GM21423 (cell line): ENCODE measurements around the gene BCL2L12.
"Not testable (repeated sequence)": the region's sequence is repeated elsewhere in the genome, so short reads cannot be mapped to it uniquely, and the experiment has no call there.

ENCODE experiments used
- ATAC-seq: cut with Tn5 transposase; IDR thresholded peaks from one replicate; pipeline ENCODE4 v1.9.1; 2021; ENCODE audit warnings: mild to moderate bottlenecking, moderate library complexity; ENCODE audit not compliant: unreplicated experiment

Gene BCL2L12, protein sequence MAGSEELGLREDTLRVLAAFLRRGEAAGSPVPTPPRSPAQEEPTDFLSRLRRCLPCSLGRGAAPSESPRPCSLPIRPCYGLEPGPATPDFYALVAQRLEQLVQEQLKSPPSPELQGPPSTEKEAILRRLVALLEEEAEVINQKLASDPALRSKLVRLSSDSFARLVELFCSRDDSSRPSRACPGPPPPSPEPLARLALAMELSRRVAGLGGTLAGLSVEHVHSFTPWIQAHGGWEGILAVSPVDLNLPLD

DNA sequence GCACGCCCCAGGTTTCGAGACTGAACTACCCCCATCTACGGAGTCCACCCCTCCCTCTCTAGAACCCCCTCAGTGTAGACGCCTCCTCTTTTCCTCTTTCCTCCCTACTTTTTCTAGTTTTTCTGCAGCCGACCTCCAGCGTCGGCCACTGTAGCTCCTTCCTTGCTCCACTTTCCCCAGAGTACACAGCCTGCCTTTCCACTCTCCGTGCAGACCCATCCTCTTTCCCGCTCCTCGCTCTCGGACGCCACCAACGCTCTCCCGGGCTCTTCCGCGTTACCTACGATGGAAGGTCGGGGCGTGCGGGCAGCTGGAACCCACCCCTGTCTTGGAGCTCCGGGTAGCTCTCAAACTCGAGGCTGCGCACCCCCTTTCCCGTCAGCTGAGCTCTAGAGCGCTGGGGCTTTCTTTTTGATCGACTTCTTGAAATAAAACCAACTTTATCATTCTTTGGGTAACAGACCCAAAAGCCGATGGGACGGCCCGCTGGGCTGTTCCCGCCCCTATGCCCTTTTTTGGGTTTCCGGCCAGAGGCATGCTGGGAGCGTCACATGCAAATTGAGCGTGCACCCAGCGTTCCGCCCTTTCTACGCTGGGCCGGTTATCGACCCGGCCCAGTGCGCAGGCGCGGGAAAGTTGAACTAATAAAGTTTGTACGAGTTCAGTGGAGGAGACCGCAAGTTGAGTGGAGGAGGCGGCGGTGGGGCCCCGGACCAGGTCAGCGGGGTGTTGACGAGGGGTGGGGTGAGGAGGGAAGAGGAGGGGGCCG, at the start of gene BCL2L12, which contains the start of gene IRF3:
BCL2L12 (plus strand) TSS at position 583 of the 769 bp plus-strand sequence. CDS start 760 bp downstream, outside the sequence.
IRF3 (minus strand) TSS at position 507 of the 769 bp plus-strand sequence. CDS start 1,019 bp downstream, outside the sequence.
- peak; percentile 88 for ATAC-seq

DNA sequence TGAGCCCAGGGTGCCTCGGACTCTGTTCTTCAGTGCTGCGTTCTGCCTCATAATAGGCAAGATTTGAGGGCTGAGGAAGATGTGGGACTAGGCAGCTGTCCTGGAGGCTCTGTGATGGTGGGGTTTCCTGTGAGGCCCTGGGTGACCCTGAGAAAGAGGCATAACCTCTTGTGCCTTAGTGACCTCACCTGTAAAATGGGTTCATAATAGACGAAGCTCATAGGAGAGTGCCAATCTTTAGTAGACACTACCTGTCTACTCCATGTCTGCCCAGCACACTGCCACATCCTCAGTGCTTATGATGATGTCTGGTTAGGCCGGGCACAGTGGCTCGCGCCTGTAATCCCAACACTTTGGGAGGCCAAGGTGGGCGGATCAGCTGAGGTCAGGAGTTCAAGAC, 49.2 kb upstream of the BCL2L12 start:
- ATAC-seq = no peak

DNA sequence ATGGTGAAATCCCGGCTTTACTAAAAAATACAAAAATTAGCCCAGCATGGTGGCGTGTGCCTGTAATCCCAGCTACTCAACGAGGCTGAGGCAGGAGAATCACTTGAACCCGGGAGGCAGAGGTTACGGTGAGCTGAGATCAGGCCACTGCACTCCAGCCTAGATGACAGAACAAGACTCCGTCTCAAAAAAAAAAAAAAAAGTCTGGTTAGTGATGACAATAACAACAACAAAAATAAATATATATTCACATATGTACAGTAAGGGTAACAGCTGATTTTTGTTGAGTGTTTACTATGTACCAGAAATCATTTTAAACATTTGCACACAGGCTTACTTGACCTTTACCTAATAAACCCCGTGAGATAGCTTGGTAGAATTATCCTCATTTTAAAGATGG, 48.8 kb upstream of the BCL2L12 start:
- ATAC-seq = no peak

DNA sequence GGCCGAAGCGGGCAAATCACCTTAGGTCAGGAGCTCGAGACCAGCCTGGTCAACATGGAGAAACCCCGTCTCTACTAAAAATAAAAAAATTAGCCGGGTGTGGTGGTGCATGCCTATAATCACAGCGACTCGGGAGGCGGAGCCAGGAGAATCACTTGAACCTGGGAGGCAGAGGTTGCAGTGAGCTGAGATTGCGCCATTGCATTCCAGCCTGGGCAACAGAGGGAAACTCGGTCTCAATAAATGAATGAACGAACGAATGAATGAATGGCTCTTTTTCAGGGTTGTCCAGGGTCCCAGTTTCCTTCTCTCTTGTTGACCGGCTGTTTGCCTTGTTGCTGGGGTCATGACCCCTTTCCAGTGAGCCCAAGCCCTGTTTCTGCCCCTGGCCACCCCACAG, 47.9 kb upstream of the BCL2L12 start:
- not testable (repeated sequence) for ATAC-seq

DNA sequence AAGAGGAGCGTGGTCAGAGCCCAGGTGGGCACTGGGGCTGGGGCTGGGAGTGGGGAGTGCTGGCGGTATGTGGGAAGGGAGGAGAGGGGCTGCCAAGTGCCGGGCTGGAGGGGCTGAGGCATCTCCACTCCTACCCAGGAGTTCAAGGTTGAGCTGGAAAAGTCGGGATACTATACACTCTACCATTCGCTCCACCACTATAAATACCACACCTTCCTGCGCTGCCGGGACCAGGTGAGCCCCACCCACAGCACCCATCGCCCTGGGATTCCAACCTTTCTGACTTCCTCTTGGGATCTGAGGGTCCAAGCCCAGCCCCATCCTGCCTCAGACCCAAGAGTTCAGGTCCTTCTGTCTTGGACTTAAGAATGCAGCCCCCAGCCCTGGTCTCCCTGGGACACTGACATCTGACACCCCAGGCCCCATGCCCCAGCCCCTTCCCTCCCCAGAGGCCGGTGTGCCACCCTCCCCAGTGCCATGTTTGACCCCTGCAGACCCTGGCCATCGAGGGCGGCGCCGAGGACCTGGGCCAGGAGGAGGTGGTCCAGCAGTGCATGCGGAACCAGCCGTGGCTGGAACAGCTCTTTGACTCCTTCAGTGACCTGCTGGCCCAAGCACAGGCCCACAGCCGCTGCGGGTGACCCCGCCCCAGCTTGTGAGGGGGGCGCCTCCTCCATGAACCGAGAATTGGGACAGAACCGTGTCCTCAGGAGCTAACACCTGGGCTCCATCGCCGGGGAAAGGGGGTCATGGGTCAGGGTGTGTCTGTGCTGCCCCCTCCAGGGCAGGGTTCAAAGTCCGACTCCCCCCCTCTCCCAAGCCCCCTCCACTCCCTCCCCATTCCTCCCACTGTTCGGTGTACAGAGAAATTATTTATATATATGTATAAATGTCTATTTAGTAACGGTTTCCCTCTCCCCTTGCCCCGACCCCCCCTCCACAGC, 40.5 kb upstream of the BCL2L12 start:
- ATAC-seq = no peak

DNA sequence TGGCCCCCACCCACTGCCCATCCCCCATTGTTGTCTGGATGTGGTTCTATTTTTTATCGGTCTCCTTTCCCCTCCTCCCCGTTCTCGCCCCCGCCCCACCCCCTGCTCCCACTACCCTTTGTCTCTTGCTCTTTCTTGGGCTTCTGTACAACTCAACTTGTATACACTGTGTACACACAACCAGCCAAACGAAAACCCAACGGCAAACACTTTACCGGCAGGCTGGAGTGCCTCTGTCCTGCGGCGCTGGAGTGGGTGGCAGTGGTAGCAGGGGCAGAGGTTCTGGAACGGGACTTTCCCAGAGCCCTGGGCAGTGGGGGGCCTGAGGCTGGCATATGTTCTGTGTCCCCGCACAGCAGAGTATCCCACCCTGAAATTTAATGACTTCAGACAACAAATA, 39.5 kb upstream of the BCL2L12 start:
- ATAC-seq = no peak

DNA sequence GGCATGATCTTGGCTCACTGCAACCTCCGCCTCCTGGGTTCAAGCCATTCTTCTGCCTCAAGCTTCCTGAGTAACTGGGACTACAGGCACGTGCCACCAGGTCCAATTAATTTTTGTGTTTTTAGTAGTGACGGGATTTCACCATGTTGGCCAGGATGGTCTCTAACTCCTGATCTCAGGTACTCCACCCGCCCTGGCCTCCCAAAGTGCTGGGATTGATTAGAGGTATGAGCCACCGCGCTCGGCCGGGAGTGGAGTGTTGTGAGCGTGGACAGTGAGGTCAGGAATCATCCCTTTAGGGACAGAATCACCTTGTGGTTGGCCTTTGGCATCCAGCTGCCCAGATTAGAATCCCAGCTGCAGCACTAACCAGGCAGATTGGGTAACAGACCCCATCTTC, 36.1 kb upstream of the BCL2L12 start:
- ATAC-seq = no peak

DNA sequence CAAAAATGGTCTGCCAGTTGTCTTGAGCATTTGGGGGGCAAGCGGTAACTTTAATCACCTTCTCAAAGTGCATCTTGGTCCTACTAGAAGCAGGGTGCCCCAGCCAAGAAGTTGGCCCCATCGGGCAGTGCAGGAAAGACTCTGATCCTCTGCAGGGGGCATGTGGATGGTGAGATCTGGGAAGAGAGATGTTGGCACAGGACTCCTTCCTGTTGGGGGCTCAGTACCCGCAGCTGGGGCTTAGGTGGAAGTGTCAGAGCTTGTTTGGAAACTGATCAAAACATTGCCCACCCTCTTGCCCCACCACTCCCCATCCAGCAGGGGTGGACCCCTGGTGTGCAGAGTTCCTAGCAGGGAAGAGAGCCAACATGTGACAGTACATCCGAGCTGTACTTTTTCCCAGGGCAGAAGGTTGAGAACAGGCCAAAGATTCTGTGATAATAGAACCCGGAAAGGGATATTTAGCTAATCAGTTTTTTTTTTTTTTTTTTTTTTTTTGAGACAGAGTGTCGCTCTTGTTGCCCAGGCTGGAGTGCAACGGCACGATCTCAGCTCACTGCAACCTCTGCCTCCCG, 34.6 kb upstream of the BCL2L12 start:
- ATAC-seq = no peak

DNA sequence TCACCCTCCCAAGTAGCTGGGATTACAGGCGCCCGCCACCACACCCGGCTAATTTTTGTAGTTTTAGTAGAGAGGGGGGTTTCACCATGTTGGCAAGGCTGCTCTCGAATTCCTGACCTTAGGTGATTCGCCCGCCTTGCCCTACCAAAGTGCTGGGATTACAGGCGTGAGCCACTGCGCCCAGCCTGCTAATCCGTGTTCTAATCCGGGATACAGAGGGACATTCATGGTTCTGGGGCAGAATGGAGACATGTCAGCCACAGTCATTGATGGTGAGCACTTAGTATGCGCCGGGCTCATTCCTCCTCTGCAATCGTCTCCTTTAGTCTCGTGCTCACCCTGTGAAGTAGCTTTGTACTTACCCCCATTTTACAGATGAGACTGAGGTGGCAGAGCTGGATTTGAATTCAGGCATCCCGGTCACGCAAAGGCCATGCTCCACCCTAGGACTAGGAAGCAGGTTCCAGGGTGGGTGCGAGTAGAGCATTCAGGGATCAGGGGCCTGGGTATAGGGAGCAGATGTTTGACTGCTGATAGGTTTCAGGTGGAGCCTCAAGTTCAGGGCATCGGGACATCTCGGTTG, 34.0 kb upstream of the BCL2L12 start:
- ATAC-seq = no peak

DNA sequence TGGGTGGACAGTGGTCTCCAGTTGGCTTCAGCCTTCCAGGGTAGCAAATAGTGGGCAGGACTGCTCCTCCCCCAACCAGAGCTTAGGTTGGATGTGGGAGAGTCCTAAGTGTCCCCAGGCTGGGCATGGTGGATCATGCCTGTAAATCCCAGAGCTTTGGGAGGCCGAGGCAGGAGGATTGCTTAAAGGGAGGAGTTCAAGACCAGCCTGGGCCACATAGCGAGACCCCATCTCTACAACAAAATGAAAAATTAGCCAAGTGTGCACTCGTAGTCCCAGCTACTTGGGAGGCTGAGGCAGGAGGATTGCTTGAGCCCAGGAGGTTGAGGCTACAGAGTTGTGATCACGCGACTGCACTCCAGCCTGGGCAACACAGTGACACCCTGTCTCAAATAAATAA, 33.2 kb upstream of the BCL2L12 start:
- no peak for ATAC-seq

DNA sequence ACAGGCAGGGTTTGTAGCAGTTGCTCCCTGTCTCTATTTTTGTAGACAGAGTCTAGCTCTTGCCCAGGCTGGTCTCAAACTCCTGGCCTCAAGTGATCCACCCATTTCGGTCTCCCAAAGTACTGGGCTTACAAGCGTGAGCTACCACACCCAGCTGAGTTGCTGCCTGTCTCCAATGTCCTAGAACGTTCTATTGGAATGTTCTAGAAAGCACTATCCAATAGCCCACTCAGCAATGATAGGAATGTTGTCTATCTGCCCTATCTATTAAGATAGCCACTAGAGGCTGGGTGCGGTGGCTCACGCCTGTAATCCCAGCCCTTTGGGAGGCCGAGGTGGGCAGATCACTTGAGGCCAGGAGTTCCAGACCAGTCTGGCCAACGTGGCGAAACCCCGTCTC, 32.5 kb upstream of the BCL2L12 start:
- not testable (repeated sequence) for ATAC-seq

DNA sequence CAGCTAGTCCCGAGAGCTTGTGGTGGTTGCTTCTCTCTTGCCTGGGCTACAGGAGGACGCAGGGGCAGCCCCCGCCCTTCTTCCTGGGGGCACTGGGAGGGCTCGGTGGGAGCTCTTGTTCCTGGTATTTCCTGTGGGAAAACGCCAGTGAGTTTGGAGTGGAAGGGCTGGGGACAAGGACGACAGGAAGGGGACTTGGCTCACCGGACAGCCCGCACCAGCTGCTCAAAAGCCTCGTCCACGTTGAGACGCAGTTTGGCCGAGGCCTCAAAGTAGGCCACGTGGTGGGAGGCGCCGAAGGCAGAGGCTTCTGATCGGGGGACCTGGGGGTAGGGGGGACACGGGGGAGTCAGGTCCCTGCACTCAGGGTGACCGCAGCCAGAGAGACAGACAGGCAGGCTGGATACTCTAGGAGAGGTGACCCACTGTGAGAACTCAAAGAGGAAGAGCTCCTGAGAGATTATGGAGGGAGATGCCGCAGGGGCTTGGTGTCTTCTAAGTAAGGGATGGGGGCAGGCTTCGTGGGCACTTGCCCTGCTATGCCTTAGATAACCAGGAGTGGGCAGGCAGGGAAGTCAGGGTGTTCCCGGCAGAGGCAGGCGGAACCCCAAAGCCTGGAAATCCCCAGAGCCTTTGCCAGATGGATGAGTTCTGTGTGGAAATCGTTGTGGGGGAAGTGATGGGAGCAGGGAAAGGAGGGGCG, 30.1 kb upstream of the BCL2L12 start:
- no peak for ATAC-seq

DNA sequence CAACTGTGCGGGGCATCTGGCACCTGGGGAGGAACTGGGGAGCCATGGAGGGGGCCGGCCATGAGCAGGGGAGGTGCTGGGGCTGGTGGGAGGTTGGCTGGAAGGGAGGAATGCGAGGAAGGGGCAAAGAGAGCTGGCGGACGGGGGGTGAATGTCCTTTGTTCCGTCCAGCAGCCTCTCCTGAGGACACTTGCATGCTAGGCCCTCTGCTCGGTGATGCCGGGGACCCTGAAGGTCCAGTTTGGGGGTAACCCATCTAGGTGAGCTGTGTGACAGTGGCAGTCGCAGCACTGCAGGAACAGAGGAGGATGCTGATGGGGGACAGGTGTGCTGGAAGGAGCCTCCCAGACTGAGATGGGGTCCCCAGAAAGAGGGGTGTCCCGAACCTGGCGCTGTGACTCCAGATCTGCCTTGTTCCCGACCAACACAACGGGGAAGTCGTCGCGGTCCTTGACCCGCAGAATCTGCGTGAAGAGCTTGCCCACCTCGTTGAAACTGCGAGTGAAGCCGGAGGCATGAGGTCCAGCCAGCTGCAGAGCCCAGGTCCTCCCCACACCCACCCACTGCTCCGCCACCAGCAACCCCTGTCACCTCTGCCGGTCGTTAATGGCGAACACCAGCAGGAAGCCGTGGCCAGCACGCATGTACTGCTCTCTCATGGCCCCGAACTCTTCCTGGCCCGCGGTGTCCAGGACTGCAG, 29.4 kb upstream of the BCL2L12 start:
- ATAC-seq = no peak

DNA sequence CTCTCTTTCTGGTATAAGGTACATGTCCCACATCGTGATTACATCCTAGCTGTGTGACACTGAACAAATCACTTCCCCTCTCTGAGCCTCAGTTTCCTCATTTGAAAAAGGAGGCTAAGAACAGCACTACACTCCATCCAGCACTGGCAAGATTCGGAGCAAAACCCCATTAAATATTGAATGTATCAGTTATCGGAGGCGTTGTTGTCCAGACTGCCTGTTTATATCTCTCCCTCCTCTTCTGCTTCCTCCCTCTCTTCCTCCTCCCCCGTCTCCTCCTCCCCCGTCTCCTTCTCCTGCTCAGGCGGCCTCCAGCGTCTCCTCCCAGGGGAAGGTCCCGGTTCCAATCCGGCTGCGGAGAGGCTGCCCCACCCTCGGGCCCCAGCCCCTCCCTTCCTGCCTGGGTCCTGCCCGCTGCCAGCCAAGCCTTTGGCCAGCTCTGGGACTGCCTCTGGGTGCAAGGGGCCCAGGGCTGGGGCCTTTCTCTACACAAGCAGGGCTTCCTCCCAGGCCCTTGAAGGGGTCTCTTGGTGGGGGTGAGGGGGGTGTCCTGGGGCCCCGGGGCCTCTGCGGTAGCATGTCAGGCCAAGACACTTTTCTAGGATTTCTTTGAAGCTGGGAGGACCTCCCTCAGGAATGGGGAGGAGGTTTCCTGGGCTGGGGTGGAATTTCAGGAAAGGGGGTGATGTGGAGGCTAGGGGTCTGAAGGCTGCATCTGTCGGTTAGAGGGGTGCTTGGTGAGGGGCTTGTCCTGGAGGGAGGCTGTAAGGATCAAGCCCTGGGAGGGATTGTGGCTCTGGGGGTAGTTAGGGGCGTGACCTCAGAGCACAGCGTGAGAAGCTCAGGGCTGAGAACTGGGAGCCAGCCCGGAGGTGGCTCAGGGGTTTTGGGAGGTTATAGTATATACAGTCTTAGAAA, 27.7 kb upstream of the BCL2L12 start:
- no peak for ATAC-seq

DNA sequence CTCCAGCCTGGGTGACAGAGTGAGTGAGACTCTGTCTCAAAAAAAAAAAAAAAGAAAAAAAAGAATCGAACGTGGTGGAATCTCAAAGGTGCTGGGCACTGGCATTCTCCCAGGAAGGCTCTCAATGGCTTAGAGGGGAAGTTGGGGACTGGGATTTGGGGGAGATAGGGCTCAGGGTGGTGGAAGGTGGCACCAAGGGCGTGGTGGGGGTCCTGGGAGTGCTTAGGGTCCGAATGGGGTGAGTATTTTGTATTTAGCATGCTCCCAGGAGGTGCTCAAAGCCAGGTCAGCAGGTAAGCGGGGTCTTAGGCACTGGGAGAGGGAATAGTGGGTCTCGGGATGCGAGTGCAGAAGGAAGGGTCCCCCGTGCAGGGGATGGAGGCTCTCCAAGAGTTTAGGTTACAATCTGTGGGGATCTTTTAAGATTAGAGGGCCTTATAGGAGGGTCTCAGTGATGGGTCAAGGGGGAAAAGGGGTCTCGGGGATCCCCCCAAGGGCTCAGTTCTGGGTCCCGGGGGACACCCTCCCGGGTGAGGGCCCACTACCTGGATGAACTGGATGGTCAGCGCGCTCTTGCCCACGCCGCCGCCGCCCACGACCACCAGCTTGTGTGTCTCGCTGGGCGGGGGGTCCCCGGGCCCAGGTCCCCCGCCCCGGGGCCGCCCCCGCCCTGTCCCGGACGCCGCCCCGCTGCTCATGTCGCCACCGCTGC, 26.2 kb upstream of the BCL2L12 start:
- ATAC-seq = no peak

DNA sequence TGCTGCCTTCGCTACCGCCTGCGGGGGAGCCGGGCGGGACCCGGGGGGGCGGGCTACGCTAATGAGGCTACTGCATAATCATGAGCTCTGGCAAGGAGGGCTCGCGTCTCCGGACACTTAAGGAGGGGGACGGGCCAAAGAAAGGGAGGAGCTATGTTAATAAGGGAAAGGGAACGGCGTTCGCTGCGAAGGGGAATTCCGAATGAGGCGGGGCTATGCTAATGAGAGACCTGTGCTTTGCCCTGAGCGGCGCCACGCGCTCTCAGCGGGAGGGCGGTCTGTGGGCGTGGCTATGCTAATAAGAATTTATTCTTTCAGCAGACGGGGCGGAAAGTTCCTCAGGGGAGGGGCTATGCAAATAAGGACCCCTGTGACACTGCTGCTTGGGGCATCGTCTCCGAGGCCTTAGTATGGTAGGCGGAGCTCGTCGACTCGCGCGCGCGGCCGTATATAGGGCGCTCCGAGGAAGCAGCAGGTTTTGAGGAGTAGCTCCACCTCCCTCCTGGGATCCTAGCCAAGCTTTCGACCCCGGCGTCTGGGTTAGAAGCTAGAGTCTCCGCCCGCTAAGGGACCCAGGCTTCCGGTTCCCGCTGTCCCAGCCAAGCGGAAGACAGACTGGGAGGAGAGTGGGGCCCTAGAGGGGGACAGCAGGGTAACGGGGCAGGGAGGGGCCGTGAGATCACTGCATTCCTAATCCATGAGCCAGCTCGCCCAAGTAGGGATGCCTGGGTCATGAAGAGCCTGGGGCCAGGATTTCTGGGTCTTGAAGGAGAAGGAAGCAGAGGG, 25.4 kb upstream of the BCL2L12 start, which contains the start of gene RRAS:
RRAS (minus strand) TSS at position 31 of the 786 bp plus-strand sequence. CDS start 45 bp downstream, outside the sequence.
- ATAC-seq = peak; percentile 60
